Fibroblast of peridontal ligament (primary cell): ENCODE results near the gene GPAM.
"Not testable (repeated sequence)": the region's sequence is repeated elsewhere in the genome, so short reads cannot be mapped to it uniquely, and the experiment has no call there.

ENCODE experiments used
- DNase-seq: peaks from one replicate; pipeline ENCODE4 v3.0.0-alpha.2; 2010; ENCODE audit errors: extremely low read depth

Gene GPAM

GRCh38 chr10:112183329-112184051, at the start of gene GPAM:
TSS of gene GPAM (minus strand) at chr10:112183765. CDS start at chr10:112181784, 1,981 bp downstream.
- peak; percentile 86 for DNase-seq

GRCh38 chr10:112232670-112233069, 49.1 kb upstream of the GPAM start:
- no peak for DNase-seq

- no peak for DNase-seq
Observed at GRCh38 chr10:112231602-112232400, 48.2 kb upstream of the GPAM start.

GRCh38 chr10:112230325-112230988, 46.9 kb upstream of the GPAM start:
- DNase-seq = no peak

- DNase-seq = no peak
Observed at GRCh38 chr10:112229901-112230300, 46.3 kb upstream of the GPAM start.

- DNase-seq = peak; percentile 44
Observed at GRCh38 chr10:112229096-112229495, 45.5 kb upstream of the GPAM start.

- DNase-seq = not testable (repeated sequence)
Observed at GRCh38 chr10:112228366-112229088, 45.0 kb upstream of the GPAM start.

GRCh38 chr10:112227331-112227987, 43.9 kb upstream of the GPAM start:
- peak; percentile 92 for DNase-seq

- no peak for DNase-seq
Observed at GRCh38 chr10:112226439-112227248, 43.1 kb upstream of the GPAM start.

- DNase-seq = no peak
Observed at GRCh38 chr10:112225771-112226438, 42.3 kb upstream of the GPAM start.

- no peak for DNase-seq
Observed at GRCh38 chr10:112224933-112225529, 41.5 kb upstream of the GPAM start.

GRCh38 chr10:112223725-112224124, 40.2 kb upstream of the GPAM start:
- peak; percentile 33 for DNase-seq

GRCh38 chr10:112222799-112223198, 39.2 kb upstream of the GPAM start:
- no peak for DNase-seq

- DNase-seq = peak; percentile 39
Observed at GRCh38 chr10:112221545-112221944, 38.0 kb upstream of the GPAM start.

GRCh38 chr10:112218960-112219359, 35.4 kb upstream of the GPAM start:
- DNase-seq = no peak

GRCh38 chr10:112218036-112218390, 34.4 kb upstream of the GPAM start:
- no peak for DNase-seq

GRCh38 chr10:112217386-112218035, 33.9 kb upstream of the GPAM start:
- DNase-seq = no peak

GRCh38 chr10:112216966-112217365, 33.4 kb upstream of the GPAM start:
- DNase-seq = no peak

GRCh38 chr10:112216151-112216550, 32.6 kb upstream of the GPAM start:
- no peak for DNase-seq
